Renal cortex interstitium (tissue), 11 donors: Measurements from ENCODE around the gene ISG20L2. TPM values are rescaled to one million over a fixed set of nuclear protein-coding genes. Genes with fewer than 3 reads are reported as not detected.
A peak's percentile ranks its signal among the peaks of the same experiment; 100 is the strongest.

Source experiments
- DNase-seq, 11 donors: peaks; one replicate each; pipeline ENCODE4 v3.0.0-alpha.2; 2013; ENCODE audit warnings: low read depth in 9 of 11, low spot score in 4 of 11; ENCODE audit errors: extremely low read depth in 1 of 11
- polyA plus RNA-seq, 3 donors: library from polyadenylated mRNA; unstranded; fragments of 120-200 nt; gene quantifications; one replicate each; pipeline ENCODE4 v1.2.1, GENCODE V29; 2013; ENCODE audit not compliant: insufficient read length in 3 of 3

Gene ISG20L2
- polyA plus RNA-seq, 3 donors, result 40.0 to 43.6 (median 41.3) TPM

DNA sequence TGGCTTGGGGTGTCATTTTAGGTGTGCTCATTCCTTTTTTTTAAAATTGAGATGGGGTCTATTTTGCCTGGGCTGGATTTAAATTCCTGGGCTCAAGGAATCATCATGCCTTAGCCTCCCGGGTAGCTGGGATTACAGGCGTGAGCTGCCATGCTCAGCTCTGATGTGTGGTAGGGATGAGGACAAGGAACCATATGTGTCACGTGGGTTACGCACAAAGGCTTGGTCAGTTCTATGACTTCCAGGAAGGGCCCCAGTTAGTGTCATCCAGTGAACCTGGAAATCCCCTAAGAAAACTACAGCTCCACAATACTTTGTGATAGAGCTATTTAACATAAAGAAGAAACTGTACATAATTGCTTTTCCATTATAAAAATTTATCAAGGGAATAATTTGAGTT, 7.0 kb downstream of the ISG20L2 start:
- no peak for DNase-seq

DNA sequence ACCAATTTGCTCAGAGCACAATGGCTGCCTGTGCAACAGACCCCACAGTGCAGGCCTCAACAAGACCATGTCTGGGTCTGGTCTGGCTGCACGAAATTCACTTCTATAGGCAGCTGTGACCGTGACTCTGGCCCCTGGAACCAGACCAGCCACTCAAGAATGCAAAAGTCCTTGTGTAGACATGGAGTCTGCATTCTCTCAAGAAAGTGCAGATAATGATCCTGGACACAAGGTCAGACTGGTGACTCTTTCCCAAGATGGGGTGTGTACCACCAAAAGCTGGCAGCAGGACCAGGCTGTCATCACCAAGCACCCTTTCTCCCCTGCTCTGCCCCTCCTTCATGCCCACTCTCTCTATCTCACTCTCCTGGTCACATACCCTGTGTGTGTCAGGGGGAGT, 7.4 kb downstream of the ISG20L2 start:
- no peak for DNase-seq

DNA sequence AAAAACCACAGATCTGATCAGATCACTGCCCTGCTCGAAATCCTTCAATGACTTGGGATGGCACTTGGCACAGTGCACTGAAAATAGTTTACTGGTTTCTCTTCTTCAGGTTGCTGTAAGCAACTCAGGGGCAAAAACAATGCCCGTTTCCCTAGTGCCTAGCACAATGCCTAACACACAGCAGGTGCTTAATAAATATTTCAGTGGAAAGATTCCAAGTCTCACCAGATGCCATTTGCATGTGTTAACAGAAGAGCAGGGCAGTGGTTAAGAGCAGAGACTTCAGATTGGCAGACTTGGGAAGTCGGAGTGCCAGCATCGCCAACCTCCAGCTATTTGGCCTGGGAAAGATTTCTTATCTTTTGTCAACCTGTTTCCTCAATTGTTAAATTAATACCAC, 11.2 kb downstream of the ISG20L2 start:
- no peak for DNase-seq

DNA sequence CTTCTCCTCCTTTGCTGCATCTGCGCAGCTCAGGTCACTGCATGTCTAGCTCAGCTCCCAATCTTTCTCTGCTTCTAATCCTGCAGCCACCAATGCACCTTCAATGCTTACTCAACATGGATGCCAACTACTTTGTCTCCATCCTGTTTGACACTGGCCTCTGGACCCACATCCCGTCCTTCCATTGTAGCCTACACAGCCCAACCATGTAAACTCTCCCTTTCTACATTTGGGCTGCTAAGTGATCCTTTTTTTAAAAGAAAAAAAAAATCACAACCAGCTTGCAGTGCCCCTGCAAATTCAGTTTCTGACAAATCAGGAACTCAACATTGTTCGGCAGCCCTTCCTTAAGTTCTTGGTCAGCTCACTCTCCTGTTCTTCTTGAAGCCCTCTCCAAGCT, 13.7 kb downstream of the ISG20L2 start:
- no peak for DNase-seq

DNA sequence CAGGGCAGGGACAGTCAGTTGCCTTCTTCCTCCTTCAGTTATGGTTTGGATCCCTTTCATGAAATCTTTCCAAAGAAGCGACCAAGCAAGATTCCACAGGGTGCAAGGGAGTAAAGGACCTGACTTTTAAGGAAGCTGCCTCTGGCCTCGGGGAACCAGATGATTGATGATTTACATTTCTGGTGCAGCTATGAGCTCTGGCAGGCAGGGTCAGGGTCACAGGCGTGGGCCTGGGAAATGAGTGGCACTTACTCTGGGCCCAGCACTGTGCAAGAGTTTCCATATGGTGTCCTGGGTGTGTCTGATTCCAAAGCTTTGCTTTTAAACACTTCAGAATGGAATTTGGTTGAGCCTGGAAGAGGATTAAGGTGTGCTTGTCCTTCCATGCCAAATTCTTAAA, 15.9 kb downstream of the ISG20L2 start:
- no peak for DNase-seq

DNA sequence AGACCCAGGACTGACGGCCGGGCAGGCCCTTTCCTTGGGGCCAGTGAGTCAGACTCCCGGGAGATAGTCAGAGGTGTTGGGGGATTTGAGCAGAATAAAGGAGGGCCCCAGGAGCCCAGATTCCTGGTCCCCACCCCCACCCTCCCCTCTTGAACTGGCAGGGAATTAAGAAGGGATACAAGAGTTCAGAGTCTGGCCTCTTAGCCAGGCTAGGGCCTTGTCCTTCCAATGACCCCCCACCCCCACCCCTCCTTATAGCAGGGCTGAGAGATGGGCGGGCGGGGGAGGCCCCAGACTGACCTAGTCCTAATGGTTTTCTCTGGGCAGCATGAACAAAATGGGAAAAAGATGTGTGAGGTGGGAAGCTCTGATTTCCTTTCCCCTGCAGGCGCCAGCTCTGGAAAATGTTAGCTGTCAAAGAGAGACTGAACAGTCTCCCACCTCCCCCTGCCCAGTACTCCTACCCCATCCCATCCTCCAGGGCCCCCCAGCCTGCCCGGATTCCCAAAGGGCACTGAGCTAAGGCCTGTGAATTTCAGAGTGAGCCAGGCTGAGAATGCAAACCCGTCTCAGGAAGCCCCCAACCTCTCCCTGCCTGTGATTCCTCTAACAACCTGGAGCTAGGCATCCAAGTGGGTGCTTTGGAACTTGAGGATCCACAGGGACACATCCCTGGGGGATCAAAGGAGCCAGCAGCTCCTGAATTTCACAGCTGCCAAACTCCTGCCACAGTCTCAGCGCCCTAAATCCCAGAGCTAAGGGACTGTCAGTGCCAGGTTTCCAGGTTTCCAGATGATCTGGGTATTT, 17.4 kb downstream of the ISG20L2 start:
- DNase-seq, result no peak

DNA sequence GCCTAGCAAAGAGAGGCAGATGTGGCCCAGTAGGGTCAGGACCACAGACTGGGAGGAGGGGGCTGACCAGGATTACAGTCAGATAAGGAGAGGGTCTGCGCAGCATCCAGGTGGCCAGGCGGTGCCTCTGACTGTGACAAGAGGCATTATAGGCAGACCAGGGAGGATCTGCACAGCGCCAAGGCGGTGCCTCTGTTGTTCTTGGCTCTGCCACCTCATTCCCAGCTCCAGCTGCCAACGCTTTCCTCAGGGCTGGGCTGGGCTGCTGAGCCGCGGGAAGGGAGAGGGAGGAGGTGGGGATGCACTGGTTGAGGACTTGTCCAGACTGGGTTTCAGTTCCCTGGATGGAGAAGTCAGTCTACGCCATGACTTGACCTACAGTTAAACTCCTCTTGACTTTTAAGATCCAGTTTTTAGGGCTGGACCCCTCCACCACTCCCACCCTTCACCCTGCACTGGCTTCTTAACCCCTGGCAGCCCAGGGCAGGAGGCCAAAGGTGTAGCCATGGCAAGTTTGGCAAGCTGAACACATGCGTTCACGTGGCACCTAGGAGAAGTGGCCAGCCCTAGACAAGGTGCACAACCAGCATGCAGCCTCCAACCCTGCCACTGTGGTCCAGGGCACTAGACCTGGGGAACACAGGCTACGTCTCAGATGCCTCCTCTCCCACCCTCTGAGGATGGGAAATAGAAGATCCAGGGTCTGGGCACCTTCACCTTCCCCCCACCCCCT, 18.6 kb downstream of the ISG20L2 start:
- no peak for DNase-seq

DNA sequence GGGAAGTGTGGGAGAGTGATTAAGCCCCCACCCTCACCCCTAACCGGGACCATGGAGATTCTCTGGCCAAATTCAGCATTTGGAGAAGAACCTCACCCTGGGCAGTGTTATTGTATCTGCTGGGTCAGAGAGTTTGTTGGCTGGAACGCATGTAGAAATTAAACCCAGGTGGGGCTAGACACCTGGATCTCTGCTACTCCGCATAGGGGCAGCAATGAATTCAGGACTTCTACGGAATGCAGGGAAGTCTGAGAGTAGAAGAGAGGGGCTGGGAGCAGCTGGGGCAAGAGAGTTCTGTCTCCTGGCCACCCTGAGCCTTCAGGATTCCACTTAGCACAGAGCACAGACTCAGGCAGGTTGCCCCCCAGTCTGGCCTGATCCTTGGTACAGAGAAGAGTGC, 19.5 kb downstream of the ISG20L2 start:
- DNase-seq, result no peak

DNA sequence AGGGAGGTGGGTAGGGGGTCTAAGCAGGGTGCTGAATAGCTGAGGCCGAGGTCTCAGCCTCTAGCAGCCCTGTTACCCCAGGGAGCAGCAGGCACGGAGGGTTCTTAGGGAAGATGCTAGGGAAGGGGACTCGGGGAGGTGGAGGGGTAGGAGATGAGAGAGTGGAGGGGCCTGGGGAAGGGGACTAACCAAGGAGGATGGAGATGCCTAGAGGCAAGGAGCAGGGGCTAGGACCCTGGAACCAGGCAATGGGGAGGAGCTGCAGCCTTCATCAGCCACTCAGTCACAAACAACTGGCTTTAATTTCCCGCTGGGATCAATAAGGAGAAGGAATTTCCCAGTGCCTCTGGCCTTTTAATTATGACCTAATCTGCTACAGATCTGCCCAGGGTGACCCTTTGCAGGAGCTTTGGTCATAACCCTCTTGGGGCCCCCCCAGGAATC, 20.3 kb downstream of the ISG20L2 start:
- no peak for DNase-seq

DNA sequence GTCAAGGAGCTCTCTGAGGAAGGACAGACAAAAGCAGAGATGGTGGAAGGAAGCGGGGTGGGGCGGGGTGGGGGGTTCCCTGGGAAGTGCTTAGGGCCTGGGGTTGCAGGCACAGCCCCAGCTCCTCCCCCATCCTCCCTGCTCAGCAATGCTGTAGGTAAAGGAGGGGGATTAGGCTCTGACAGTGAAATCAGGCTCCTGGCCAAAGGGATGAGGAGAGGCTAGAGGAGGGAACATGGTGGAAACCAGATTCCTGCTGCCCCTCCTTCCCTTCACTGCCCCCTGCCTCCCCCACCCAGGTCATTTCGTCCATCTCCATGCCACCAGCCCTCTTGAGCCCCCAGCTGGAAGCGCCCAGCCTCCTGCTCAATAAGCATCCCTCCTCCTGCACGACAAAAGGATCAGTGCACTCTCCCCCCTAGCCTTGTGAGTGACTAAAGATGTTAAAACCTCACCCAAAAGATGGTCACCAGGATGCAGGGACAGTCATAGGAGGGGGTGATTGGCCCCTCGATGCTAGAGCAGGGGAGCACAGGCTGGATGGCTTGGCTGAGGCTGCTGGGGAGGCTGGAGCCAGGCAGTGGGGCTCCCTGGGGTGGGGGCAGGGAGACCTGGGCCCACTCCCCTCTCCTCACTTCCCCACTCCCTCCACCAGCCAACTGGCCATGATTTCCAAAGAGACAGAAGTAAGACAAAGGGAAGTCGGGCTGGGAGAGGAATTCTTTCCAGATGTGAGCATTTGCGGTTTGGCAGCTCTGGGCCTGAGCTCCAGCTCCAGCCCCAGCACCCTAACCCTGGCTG, 20.9 kb downstream of the ISG20L2 start:
- no peak for DNase-seq

DNA sequence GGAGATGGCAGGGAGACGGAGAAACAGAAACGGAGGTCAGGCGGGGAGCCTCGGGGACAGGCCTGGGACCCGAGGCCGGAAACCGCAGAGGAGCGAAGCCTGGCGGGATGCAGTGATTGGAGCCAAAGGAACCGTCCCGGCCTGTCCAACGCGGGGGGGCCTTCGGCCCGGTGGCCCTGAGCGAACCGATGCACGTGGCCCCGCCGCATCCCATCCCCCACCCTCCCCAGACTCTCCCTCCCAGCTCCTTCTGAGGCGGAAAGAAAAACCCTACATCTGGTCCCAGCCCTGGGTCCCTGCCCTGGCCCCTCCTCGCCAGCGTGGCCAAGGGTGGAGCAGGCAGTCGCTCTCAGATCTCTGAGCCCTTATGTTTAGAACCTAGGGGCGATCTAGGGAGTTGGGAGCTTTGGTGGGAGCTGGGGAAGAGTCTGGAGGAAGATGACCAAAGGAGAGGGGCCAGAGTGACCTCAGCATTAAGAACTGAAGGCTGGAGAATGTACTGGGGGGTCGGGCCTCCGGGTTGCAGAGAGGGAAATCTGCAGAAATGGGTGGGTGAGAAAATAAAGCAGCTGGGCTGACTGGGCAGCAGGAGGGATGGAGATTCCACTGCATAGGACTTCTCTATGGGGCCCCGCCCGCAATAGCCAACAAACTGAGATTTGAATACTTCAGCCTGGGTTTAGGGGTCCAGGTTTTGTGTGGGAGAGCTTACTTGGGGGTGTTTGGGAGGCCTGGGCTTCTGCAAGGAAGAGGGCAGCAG, 21.7 kb downstream of the ISG20L2 start:
- DNase-seq, result no peak

DNA sequence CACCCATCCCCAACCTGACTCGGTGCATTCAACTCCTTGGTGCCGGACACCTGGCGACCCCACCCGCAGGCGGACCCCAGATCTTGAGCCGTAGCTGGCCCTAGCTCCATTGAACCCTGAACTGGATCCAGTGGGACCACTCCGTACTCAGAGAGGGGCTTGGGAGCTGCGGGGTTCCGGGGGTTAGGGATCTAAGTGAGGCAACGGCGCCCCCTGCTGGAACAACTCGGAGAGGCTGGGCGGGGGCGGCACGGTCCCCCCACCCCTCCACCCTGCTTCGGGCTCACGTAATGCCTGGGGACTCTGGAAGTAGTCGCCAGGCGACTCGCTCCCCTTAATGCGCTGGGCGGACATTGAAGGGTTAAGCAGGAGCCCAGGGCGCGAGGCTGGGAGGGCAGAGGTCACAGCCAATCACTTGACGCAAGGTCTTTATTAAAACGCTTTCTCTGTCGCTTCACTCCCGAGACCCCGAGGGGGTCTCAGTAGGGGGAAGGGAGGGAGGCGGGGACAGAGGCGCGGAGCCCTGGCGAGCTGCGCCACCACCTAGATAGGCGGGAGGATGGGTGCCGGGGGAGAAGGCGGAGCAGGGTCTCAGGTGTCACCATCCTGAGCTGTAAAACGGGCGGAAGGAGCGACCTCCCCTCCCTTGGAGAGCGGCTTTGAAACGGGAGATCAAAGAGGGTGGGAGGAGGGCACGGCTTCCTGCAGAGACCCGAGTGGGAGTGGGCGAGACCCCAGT, 22.5 kb downstream of the ISG20L2 start:
- peak in 6 of 11 donors; percentile 72 to 88 (median 82) for DNase-seq

DNA sequence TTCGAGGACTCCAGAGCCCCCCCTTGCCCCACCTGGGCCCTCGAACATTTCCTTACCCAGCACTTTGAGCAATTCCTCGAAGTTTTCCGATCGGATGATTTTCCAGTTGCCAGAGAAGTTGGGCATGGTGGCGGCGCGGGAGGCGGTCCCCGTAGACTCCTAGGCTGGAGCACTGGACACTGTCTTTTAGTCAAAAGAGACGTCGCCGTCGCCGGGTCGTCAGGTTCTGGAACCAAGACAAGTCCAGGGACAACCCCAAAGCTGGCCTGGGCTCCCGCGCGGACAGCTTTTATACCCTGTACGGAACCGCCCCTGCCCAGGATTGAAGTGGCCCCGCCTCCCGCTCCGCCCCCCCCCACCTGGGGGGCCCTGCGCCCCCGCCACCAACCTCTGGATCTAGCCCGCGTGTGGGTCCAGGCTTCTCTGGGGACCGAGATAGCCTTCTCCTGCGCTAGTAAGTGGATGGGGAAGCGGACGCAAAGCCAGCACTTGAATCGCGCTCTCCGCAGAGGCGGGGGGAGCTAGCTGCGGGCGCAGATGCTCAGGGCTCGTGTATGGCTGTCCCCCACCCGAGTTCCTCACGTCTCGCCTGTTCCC, 23.1 kb downstream of the ISG20L2 start, which contains the start of gene CRABP2:
Gene CRABP2 (minus strand): TSS at position 263 of the 597 bp plus-strand sequence. CDS start 137 bp downstream, at position 126.
- DNase-seq, result no peak

DNA sequence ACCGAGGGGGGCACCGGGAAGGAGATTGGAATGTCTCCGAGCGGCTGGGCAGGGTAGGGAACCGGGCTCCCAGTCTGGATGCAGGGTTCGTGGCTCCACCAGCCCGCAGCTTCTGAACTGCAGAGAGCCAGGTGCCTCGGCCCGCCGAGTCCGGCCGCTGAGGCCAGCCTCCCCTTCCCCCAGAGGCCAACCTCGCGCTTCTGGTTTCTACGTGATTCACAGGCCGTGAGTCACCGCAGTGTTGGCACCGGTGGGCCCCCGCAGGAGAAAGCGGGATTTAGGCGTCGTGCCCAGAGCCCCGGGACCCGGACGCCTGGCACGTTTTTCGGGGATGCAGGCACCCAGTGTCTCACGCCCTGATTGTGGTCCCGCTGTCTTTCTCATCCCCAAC, 23.6 kb downstream of the ISG20L2 start:
- no peak for DNase-seq

DNA sequence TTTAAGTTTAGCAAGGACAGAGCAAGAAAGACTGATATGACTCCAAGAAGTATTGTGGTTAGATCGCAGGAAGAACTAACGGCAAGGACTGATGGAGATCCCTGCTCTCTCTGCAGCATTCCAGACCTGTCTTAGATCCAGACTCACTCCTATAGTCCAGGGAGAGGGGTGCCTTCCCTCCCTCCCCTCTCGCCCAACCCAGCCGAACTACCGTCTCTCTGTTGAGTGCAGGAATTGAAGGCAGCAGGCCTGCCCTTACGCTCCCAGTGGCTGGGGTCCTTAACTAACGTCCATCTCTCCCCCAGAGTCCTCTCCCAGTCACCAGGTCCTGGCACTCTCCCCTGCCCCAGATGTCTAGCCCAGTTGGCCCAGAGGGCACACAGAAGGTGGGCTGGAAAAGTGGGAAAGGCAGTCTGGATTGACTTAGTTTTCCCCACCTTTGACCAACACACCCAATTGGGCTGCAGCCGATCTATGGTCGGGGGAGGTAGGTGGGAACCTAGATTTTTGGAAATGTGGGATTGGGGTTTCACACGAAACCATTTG, 24.3 kb downstream of the ISG20L2 start:
- DNase-seq, result no peak

DNA sequence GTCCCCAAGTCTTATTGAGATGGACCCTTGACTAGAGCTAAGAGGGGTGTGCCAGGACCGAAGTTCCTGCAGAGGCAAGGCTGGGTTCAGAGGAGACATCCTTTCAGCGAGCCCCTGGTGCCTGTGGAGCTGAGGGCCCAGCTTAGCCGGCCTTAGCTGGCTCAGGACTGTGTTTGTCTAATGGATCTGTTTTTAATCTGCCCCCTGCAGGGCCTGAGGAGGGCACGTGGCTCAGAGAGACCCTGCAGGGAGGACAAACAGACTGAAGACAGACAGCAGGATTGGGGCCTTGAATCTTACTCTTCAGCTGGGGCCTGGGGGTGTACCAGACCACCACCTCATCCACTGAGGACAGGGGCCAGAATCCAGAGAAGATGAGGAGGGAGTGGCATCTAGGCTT, 24.8 kb downstream of the ISG20L2 start:
- DNase-seq, result no peak

DNA sequence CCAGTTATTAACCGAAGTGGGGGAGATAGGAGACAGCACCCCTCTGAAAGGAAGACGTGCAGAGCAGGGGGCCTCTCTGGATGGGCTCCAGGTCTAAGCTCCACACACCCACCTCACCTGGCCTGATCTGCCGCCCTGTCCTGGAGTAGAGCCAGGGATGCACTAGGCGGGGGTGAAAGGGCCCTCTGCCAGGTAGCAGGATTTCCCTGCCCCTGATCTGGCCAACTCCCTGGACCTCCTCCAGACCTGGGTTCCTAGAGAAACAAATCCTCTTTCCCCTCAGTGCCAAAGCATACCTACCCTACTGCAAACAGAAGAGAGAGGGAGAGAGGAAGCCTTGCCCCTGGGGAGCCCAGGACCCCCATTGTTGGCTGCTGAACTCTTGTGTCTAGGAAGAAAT, 25.2 kb downstream of the ISG20L2 start:
- DNase-seq, result no peak
